HG02970 (cell line): ENCODE data around the gene RPUSD1.
A peak's percentile ranks its signal among the peaks of the same experiment; 100 is the strongest.

Experiments
- ATAC-seq: cut with Tn5 transposase; IDR thresholded peaks from one replicate; pipeline ENCODE4 v1.9.1; 2021; ENCODE audit warnings: mild to moderate bottlenecking, moderate library complexity, moderate number of reproducible peaks; ENCODE audit not compliant: unreplicated experiment, low FRiP score

The RPUSD1 gene

GRCh38 chr16:799948-800833 is 12.0 kb upstream of the RPUSD1 start, which contains the start of gene GNG13:
Gene GNG13 (minus strand): TSS chr16:800734. CDS start chr16:799077, 1,657 bp downstream.
- no peak for ATAC-seq

GRCh38 chr16:799111-799947 is 11.1 kb upstream of the RPUSD1 start:
- ATAC-seq: no peak

- ATAC-seq: no peak
Observed at GRCh38 chr16:798666-799065, 10.5 kb upstream of the RPUSD1 start.

GRCh38 chr16:797686-798085 is 9.5 kb upstream of the RPUSD1 start:
- no peak for ATAC-seq

- ATAC-seq: no peak
Observed at GRCh38 chr16:797120-797420, 8.9 kb upstream of the RPUSD1 start.

GRCh38 chr16:796296-797119 is 8.3 kb upstream of the RPUSD1 start:
- ATAC-seq: no peak

GRCh38 chr16:795580-796229 is 7.5 kb upstream of the RPUSD1 start:
- no peak for ATAC-seq

- ATAC-seq: no peak
Observed at GRCh38 chr16:794853-795466, 6.8 kb upstream of the RPUSD1 start.

GRCh38 chr16:794091-794822 is 6.1 kb upstream of the RPUSD1 start:
- no peak for ATAC-seq

- no peak for ATAC-seq
Observed at GRCh38 chr16:793414-793813, 5.2 kb upstream of the RPUSD1 start.

GRCh38 chr16:792221-792995 is 4.2 kb upstream of the RPUSD1 start:
- ATAC-seq: no peak

- no peak for ATAC-seq
Observed at GRCh38 chr16:791131-791530, 3.0 kb upstream of the RPUSD1 start.

- ATAC-seq: no peak
Observed at GRCh38 chr16:790086-790485, 1.9 kb upstream of the RPUSD1 start.

GRCh38 chr16:789191-789850 is 1.1 kb upstream of the RPUSD1 start:
- ATAC-seq: no peak

GRCh38 chr16:788399-789126 is 382 bp upstream of the RPUSD1 start, which contains the start of gene CHTF18:
Gene CHTF18 (plus strand): TSS chr16:788620. CDS start chr16:788685, 65 bp downstream.
- ATAC-seq: peak; percentile 73

GRCh38 chr16:787321-787966 is 737 bp downstream of the RPUSD1 start:
- no peak for ATAC-seq
